Psoas muscle (tissue), 8 donors: Measurements from ENCODE around the gene BICD1. TPM values are rescaled to one million over a fixed set of nuclear protein-coding genes. Genes with fewer than 3 reads are reported as not detected.

ENCODE experiments used
- ATAC-seq, 4 donors: fragments of 200-7000 bp; cut with Tn5 transposase; one replicate each; pipeline ENCODE4 v1.9.1; 2020; ENCODE audit warnings: moderate library complexity in 3 of 4, mild to moderate bottlenecking in 2 of 4
- DNase-seq, 2 donors: peaks; one replicate each; pipeline ENCODE4 v3.0.0-alpha.2; 2020
- H3K27ac ChIP-seq: fragments of 200-600 bp; one replicate; pipeline ENCODE4 v1.8.0; 2022
- H3K27me3 ChIP-seq, 3 donors: fragments of 200-600 bp in 1 of 3; one replicate each; pipeline versions ENCODE4 v1.6.1 to v1.8.0; 2013 to 2022; ENCODE audit warnings: low read length in 2 of 3, mild to moderate bottlenecking in 2 of 3, moderate library complexity in 1 of 3; ENCODE audit not compliant: insufficient read depth in 3 of 3
- H3K36me3 ChIP-seq, 2 donors: fragments of 200-600 bp in 1 of 2; one replicate each; pipeline versions ENCODE4 v1.6.1 to v1.8.0; 2013 to 2022; ENCODE audit warnings: low read depth in 1 of 2, mild to moderate bottlenecking in 1 of 2, moderate library complexity in 1 of 2; ENCODE audit not compliant: insufficient read depth in 1 of 2
- H3K4me1 ChIP-seq: fragments of 200-600 bp; one replicate; pipeline ENCODE4 v1.8.0; 2022
- H3K4me3 ChIP-seq: fragments of 200-600 bp; one replicate; pipeline ENCODE4 v1.8.0; 2022; ENCODE audit warnings: mild to moderate bottlenecking
- H3K9me3 ChIP-seq: fragments of 200-600 bp; one replicate; pipeline ENCODE4 v1.8.0; 2022
- CTCF ChIP-seq: fragments of 200-600 bp; IDR thresholded peaks from one replicate; pipeline ENCODE4 v1.8.0; 2022; ENCODE audit warnings: antibody characterized with exemption
- WGBS, 3 donors: extraction: QIAGEN DNeasy Blood & Tissue Kit; methylation state at CpG; one replicate each; pipeline versions ENCODE4 v1.1.6 to v1.1.7; 2013; 5-methylcytosine and 5-hydroxymethylcytosine counted together
- intact Hi-C, 2 donors: fragments of 100-400 bp; cut with DNase I; formaldehyde crosslinking; loops; one replicate each; pipeline versions ENCODE4 v1.11.0 to v1.14.2; 2022
- polyA plus RNA-seq, 3 donors: library from polyadenylated mRNA; stranded (reverse); fragments of 200-250 nt; gene quantifications; one replicate each; pipeline ENCODE4 v1.2.3, GENCODE V29; 2013
- total RNA-seq, 4 donors: library from RNA; stranded (reverse); fragmentation: NEBNext Ultra II Directional in 2 of 4; extraction: Animal tissue kit (Norgen Biotek cat#: 25700) in 2 of 4; gene quantifications; one replicate each; pipeline versions ENCODE4 v1.2.1 to v1.2.4, GENCODE V29; 2021 to 2023
- donor health status: healthy with polysubstance abuse.
- donor health status: DM: no; HTN: no; CAD: no; lungs with moderate emphysema.
- donor health status: Bipolar disorder and iron deficiency.
- donor health status: healthy.
- donor health status: DM: yes; HTN: yes; CAD: no.
- donor health status: DM: no; HTN: no; CAD: no.
- donor health status: DM: no; HTN: no; CAD: no.
- donor health status: DM: yes; HTN: yes; CAD: no.

Gene BICD1
- total and polyA plus RNA-seq, 7 donors = 0.55 to 9.8 (median 2.8) TPM

GRCh38 chr12:32211900-32212156 is 105.2 kb downstream of the BICD1 start:
- Histone ChIP-seq H3K9me3 (no peaks in the 10 kb centered on the region), H3K36me3 (no peaks in the 10 kb centered on the region), H3K4me1 (no peaks in the 10 kb centered on the region), H3K27me3 (no peaks in the 10 kb centered on the region), H3K4me3 (no peak overlapping the region), H3K27ac (no peak overlapping the region)
- no peak for DNase-seq
- ATAC-seq = no peak
- no peak for TF ChIP-seq CTCF
- intact Hi-C loops = no loop called here
- 82 to 89% (median 87%) methylated on average over 2 of the region's 2 CpGs for WGBS, 3 donors

GRCh38 chr12:32214723-32215122 is 108.1 kb downstream of the BICD1 start:
- no peaks in the 10 kb centered on the region for H3K4me1 ChIP-seq
- H3K9me3 ChIP-seq = peaks cover 6% of the 10 kb centered on the region
- H3K27me3 ChIP-seq = no peaks in the 10 kb centered on the region
- H3K4me3 ChIP-seq = no peak overlapping the region
- no peak for ATAC-seq
- no peaks in the 10 kb centered on the region for H3K36me3 ChIP-seq
- TF ChIP-seq CTCF = no peak
- 89 to 96% (median 93%) methylated on average over 5 of the region's 5 CpGs for WGBS, 3 donors
- H3K27ac ChIP-seq = no peak overlapping the region
- DNase-seq = no peak
- intact Hi-C loops = no loop called here

- H3K27ac ChIP-seq = no peak overlapping the region
- ATAC-seq (peak in 1 of 4 donors; percentile 77), DNase-seq (peak in 1 of 2 donors; percentile 16)
- no peaks in the 10 kb centered on the region for H3K27me3 ChIP-seq
- H3K36me3 ChIP-seq = no peaks in the 10 kb centered on the region
- H3K9me3 ChIP-seq = peaks cover 6% of the 10 kb centered on the region
- no peak for TF ChIP-seq CTCF
- WGBS, 3 donors = 69 to 72% (median 70%) methylated on average over 10 of the region's 10 CpGs
- no peaks in the 10 kb centered on the region for H3K4me1 ChIP-seq
- H3K4me3 ChIP-seq = no peak overlapping the region
- intact Hi-C loops = no loop called here
Observed at GRCh38 chr12:32217354-32218310, 111.0 kb downstream of the BICD1 start.

- no peaks in the 10 kb centered on the region for H3K27me3 ChIP-seq
- TF ChIP-seq CTCF = no peak
- DNase-seq (no peak), ATAC-seq (no peak)
- WGBS, 3 donors = 91 to 100% (median 94%) methylated on average over 1 of the region's 1 CpG
- no peak overlapping the region for H3K27ac ChIP-seq
- H3K4me1 ChIP-seq = no peaks in the 10 kb centered on the region
- H3K9me3 ChIP-seq = peaks cover 5% of the 10 kb centered on the region
- H3K36me3 ChIP-seq = no peaks in the 10 kb centered on the region
- no peak overlapping the region for H3K4me3 ChIP-seq
- intact Hi-C loops = no loop called here
Observed at GRCh38 chr12:32223941-32224340, 117.3 kb downstream of the BICD1 start.

GRCh38 chr12:32226768-32227167 is 120.1 kb downstream of the BICD1 start:
- Histone ChIP-seq H3K36me3 (no peaks in the 10 kb centered on the region), H3K27me3 (no peaks in the 10 kb centered on the region), H3K27ac (no peak overlapping the region), H3K9me3 (no peaks in the 10 kb centered on the region), H3K4me1 (no peaks in the 10 kb centered on the region), H3K4me3 (no peak overlapping the region)
- DNase-seq (no peak), ATAC-seq (no peak)
- intact Hi-C loops = no loop called here
- TF ChIP-seq CTCF = no peak
- WGBS, 3 donors = 86 to 96% (median 94%) methylated on average over 5 of the region's 5 CpGs
